Keratinocyte (primary cell): ENCODE results near the gene KSR1.

Experiments
- EZH2 ChIP-seq: IDR thresholded peaks from one replicate; pipeline ENCODE4 v1.6.1; 2012; ENCODE audit warnings: inconsistent platforms, mild to moderate bottlenecking, low read length, moderate library complexity
- TF ChIP-seq, protein P1 (sequence below), 3 experiments: IDR thresholded peaks in 1 of 3; conservative IDR thresholded peaks in 1 of 3; optimal IDR thresholded peaks in 1 of 3; 2 replicates in 2 of 3; 3 replicates in 1 of 3; pipeline versions ENCODE3 to v1.5.1; 2011; ENCODE audit warnings: low read length in 3 of 3, mild to moderate bottlenecking in 3 of 3, moderate library complexity in 2 of 3, control low read depth in 1 of 3, inconsistent platforms in 1 of 3; ENCODE audit not compliant: insufficient read depth in 2 of 3; ENCODE audit errors: extremely low read depth in 1 of 3

- TF ChIP-seq, protein P1, sequence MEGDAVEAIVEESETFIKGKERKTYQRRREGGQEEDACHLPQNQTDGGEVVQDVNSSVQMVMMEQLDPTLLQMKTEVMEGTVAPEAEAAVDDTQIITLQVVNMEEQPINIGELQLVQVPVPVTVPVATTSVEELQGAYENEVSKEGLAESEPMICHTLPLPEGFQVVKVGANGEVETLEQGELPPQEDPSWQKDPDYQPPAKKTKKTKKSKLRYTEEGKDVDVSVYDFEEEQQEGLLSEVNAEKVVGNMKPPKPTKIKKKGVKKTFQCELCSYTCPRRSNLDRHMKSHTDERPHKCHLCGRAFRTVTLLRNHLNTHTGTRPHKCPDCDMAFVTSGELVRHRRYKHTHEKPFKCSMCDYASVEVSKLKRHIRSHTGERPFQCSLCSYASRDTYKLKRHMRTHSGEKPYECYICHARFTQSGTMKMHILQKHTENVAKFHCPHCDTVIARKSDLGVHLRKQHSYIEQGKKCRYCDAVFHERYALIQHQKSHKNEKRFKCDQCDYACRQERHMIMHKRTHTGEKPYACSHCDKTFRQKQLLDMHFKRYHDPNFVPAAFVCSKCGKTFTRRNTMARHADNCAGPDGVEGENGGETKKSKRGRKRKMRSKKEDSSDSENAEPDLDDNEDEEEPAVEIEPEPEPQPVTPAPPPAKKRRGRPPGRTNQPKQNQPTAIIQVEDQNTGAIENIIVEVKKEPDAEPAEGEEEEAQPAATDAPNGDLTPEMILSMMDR (optimal IDR thresholded peaks at IDR 0.05 in 1 of 3, IDR thresholded peaks at IDR 0.05 in 1 of 3, conservative IDR thresholded peaks at IDR 0.05 in 1 of 3; ENCODE audit: extremely low read depth in 1 of 3, insufficient read depth in 2 of 3, low read length in 3 of 3) = peak; percentile 90 to 98 (median 93)
- TF ChIP-seq EZH2 = no peak
Observed at GRCh38 chr17:27602721-27603420, 146.6 kb downstream of the KSR1 start.
